WERI-Rb-1 (cell line): Measurements from ENCODE around the gene SPRED2.

Source experiments
- DNase-seq: peaks from one replicate; pipeline ENCODE4 v3.0.0-alpha.2; 2020
- H3K27ac ChIP-seq: fragments of 250-450 bp; sonication (Bioruptor Pico); 2 replicates; pipeline ENCODE4 v1.5.1; 2020; ENCODE audit warnings: mild to moderate bottlenecking, moderate library complexity
- H3K27me3 ChIP-seq: fragments of 250-450 bp; sonication (Bioruptor Pico); 2 replicates; pipeline ENCODE4 v1.5.1; 2021; ENCODE audit warnings: mild to moderate bottlenecking, low read depth, moderate library complexity; ENCODE audit not compliant: insufficient read depth, severe bottlenecking
- H3K36me3 ChIP-seq: fragments of 250-450 bp; sonication (Bioruptor Pico); 2 replicates; pipeline ENCODE4 v1.5.1; 2020; ENCODE audit warnings: mild to moderate bottlenecking, moderate library complexity
- H3K4me3 ChIP-seq: 2 replicates; pipeline ENCODE4 v1.5.1; 2011; ENCODE audit warnings: low read depth, mild to moderate bottlenecking, control low read depth, low read length
- H3K9me3 ChIP-seq: fragments of 250-450 bp; sonication (Bioruptor Pico); 2 replicates; pipeline ENCODE4 v1.5.1; 2021; ENCODE audit warnings: mild to moderate bottlenecking, moderate library complexity; ENCODE audit not compliant: severe bottlenecking
- CTCF ChIP-seq: IDR thresholded peaks from 2 replicates; pipeline ENCODE4 v1.5.1; 2011; ENCODE audit warnings: low read depth, mild to moderate bottlenecking, control low read depth, inconsistent platforms, low read length

SPRED2 gene

GRCh38 chr2:65380255-65380654 is 52.1 kb downstream of the SPRED2 start:
- no peak overlapping the region for H3K27ac ChIP-seq
- no peaks in the 10 kb centered on the region for H3K36me3 ChIP-seq
- no peak overlapping the region for H3K4me3 ChIP-seq
- DNase-seq = no peak
- H3K9me3 ChIP-seq = no peaks in the 10 kb centered on the region
- H3K27me3 ChIP-seq = no peaks in the 10 kb centered on the region
- TF ChIP-seq CTCF = no peak

- no peak for TF ChIP-seq CTCF
- Histone ChIP-seq H3K27ac (no peak overlapping the region), H3K4me3 (no peak overlapping the region), H3K27me3 (no peaks in the 10 kb centered on the region), H3K36me3 (no peaks in the 10 kb centered on the region), H3K9me3 (no peaks in the 10 kb centered on the region)
- no peak for DNase-seq
These were observed 52.7 kb downstream of the SPRED2 start for GRCh38 chr2:65379721-65380171.

- Histone ChIP-seq H3K36me3 (no peaks in the 10 kb centered on the region), H3K9me3 (no peaks in the 10 kb centered on the region), H3K4me3 (no peak overlapping the region), H3K27me3 (no peaks in the 10 kb centered on the region), H3K27ac (no peak overlapping the region)
- no peak for DNase-seq
- no peak for TF ChIP-seq CTCF
These were observed 53.2 kb downstream of the SPRED2 start for GRCh38 chr2:65379223-65379622.

GRCh38 chr2:65378290-65378689 is 54.1 kb downstream of the SPRED2 start:
- no peak for DNase-seq
- H3K27ac ChIP-seq = no peak overlapping the region
- no peak overlapping the region for H3K4me3 ChIP-seq
- H3K36me3 ChIP-seq = no peaks in the 10 kb centered on the region
- no peak for TF ChIP-seq CTCF
- no peaks in the 10 kb centered on the region for H3K9me3 ChIP-seq
- H3K27me3 ChIP-seq = no peaks in the 10 kb centered on the region

GRCh38 chr2:65377556-65378192 is 54.7 kb downstream of the SPRED2 start:
- Histone ChIP-seq H3K4me3 (no peak overlapping the region), H3K9me3 (no peaks in the 10 kb centered on the region), H3K36me3 (no peaks in the 10 kb centered on the region), H3K27me3 (no peaks in the 10 kb centered on the region), H3K27ac (no peak overlapping the region)
- TF ChIP-seq CTCF = no peak
- no peak for DNase-seq

- Histone ChIP-seq H3K4me3 (no peak overlapping the region), H3K27ac (no peak overlapping the region), H3K36me3 (no peaks in the 10 kb centered on the region), H3K27me3 (no peaks in the 10 kb centered on the region), H3K9me3 (no peaks in the 10 kb centered on the region)
- no peak for TF ChIP-seq CTCF
- no peak for DNase-seq
These were observed 56.7 kb downstream of the SPRED2 start for GRCh38 chr2:65375723-65376122.
